Measurements from ENCODE around the gene CDH24.

The CDH24 gene

DNA sequence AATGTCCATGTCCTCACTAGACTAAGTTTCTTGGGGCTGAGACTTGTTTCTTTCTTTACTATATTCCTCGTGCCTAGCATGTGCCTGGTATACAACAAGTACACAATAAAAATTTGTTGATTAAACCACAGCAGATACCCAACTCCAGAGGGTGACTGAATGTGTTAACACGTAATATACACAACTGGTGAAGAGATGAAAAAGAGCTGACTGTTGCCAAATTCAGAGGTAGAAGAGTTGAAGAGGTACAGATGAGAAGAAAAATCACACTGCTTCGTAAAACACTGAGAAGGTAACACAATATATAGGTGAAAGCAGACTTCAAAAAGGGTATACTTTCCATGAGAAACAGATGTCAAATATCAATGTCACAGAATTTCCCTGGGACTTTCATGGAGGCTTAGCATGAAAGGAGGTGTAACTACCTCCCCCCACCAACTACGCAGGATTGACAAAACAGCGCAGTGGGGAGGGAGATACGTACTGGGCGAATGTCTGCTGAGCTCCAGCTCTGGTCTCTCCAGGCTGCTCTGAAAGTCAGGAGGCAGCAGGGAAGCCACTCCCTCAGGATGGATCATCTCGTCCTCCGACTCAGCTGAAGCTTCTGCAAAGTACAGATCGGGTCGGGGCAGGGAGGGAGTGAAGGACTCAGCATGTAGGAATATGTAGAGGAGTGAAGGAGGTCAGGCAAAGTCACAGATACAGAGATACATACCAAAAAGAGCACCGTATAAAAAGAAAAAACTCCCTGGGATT, 32.4 kb upstream of the CDH24 start:
- no peak for DNase-seq

DNA sequence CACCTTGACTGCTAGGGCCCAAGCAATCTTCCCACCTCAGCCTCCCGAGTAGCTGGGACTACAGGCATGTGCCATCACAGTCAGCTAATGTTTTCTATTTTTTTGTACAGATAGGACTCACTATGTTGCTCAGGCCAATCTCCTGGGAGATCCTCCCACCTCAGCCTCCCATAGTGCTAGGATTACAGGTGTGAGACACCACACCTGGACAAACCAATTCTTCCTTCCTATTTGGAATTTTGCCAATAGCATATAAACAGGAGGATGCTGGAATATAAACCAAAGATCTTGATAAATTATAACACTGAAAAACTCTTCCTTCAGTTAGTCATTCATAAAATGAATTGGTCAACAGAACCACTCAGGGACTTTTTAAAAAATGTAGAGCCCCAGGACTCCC, 29.2 kb upstream of the CDH24 start:
- DNase-seq: no peak

DNA sequence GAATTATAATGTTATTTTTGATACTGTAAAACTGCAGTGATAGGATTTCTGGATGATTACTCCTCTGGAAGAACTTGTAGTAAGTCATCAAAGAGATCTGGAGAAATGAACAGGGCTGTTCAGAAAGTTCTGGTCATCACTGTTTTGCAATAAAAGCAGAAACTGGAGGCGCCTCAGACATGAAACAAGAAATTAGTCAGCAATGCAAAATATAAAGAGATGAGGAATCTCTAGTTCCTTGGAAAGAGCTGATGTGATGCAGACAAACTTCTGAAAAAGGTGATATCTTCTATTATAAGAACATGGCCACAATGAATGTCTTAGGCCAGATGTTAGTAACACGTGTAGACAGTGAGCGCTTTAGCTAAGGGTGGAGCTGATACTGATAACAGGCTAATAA, 28.1 kb upstream of the CDH24 start:
- no peak for DNase-seq

DNA sequence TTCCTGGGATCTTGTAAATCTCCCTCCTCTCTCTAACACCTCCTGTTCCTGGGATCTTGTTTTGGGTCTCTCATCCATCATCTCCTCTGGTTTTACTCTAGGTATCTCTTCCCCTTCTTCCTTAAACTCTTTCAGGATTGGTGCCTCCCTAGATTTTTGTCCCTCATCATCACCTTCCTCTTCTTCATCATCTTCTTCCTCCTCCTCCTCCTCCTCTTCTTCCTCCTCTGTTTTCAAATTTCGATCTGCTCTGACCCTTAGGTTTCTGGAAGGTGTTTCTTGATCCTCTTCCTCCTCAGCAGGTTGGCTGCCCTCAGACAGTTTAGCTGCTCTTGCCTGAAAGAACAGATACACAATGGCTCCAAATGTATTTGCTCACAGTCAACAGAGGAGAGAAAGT, 23.2 kb upstream of the CDH24 start:
- DNase-seq: no peak

DNA sequence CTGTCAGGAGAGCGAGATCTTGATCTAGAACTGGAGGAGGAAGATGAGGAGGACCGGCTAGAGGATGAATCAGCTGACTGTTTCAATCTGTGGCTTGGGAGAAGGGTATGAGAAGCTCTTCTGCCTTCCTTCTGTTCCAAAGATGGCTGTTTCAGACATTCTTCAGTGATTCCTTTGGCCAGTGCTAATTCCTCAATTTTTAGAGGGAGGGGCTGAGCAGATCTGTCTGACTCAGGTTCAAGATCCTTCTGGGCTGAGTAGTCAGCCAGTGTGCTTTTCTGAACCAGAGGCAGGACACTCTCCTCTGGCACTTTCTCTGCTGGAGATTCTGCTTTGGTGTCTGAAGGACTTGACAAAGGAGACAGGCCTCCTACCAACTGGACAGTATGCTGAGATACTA, 22.4 kb upstream of the CDH24 start:
- no peak for DNase-seq

DNA sequence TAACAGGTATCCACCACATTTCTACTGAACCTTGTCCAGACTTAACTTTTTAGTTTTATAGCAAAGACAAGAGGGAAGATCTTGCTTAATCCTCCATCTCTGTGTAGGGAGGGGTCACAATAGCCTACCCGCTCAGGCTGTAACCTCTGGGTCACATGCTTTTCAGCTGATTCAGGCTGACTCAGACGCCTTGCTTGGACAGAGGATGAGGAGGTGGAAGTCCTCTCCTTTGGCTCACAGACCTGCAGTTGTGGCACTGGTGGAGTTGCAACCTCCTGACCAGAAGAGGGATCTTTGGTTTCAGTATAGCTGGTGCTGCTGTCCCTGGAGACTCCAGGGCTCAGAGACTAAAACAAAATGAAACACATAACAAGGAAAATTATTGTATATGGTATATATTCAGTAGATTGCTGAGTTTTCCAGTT, 21.4 kb upstream of the CDH24 start:
- DNase-seq: no peak

DNA sequence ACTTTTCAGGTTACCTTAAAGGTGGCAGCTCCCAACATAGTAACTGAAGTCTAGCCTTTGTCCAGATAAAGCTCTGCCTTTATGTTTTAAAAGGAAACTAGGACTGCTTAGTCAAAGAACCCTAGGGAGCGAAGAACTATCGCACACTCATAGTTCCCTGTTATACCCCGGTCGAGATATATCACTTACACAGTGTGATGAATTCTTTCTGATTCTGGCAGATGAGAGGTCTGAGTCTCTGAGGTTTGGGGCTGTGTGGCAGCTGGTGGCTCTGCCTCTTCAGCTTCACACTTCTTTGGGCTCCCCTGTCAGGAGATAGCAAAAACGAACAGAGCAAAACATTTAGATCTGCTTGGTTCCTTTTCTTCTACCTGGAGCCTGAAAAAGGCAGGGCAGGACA, 20.6 kb upstream of the CDH24 start:
- no peak for DNase-seq

DNA sequence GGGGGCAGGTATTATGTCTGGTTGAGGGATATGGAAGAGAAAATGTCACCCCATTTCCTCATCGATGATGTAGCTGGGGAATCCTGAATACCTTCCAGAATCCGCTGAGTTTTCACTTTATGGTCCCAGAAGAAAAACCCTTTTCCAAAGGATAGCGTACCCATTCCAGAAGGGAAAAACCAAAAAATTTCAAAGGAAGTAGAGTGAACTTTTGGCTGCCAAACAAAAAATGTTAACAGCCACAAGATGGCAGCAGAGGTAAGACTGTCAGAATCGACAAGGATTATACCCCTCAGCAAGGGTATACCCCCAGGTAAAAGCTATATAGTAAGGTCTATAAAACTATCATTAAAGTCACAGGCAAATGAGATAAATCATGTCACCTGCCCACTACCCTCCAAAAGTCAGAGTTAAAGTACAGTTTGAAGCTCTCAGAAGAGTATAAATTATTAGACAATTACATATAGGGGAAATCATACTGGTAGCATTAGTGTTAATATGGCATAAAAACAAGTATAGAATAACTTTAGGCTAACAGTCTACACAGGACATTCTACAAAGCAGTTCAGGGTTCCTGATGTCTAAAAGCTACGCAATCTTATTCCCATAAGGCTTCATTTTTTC, 19.6 kb upstream of the CDH24 start:
- DNase-seq: peak in 1 of 2 donors; percentile 42

DNA sequence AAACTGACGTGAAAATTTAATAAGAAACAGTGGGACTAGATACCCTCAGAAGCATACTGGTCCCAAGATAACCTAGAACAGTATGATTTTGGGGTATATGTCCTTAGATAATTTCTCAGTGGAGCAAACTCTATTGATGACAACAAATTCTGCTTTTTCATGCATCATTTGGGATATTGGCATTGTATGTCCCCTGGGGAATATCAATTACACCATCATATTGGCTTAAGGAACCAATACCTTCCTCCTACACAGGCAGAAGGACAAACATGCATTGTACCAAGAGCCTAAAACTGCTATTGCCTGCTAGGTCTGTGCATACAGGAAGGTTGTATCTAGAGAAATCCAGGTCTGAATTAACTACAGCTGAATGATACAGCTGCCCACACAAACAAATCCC, 17.6 kb upstream of the CDH24 start:
- DNase-seq: no peak

DNA sequence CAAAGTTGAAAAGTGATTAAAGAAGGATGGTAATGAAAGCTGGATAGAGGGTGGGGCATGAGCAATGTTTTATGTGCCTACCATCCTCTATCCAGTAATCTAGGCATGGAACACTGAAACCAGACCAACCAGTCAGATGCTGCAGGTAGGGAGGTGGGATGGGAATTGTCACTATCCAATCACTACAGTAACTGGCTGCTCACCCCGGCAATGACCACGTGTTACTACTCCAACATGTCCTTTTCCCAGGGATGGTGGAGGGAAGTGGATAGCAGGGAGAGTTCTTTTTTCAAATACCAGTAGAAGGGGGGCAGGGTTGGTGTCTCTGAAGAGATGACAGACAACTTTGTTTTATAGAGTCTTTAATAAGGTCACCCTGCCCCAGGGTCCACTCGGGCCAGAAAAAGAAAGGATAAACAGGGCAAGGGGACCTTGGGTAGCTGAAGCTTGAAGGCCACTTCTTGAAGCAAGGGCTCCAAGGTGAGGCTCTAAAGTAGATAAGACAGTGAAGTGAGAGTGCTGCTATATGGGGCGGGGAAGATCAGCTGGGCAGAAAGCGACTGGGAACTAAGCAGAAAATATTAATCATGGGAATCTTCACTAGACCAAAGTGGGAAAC, 14.7 kb upstream of the CDH24 start:
- DNase-seq: no peak

DNA sequence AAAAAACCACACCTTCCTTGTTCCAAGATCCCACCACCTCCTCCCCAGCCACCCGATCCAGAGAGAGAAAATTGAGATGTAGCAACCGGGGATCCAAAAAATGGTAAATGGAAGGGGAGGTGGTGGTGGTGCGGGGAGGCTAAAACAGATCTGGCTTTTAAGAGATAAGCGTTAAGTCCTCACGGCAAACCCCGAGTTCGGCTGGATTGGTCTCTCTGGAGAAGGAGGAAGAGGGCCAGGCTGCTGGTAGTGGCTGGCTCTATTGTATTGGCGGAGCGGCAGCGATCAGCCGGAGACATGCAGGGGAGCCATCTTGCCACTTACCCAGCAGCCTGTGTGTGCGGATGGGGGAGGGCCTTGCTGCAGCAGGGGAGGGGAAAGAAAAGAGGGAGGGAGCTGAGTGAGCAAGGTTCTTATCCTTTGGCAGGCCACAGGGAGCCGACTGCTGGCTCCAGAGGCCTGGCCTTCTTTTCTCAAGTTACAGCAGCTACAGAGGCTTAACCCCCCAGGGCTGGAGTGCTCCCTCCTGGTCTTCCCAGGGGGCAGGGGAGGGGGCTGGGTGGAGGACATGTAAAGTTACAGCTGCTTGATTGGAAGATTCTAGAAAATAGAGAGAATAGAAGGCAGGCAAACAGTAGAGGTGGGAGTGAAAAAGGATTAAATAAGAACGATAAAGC, 14.1 kb upstream of the CDH24 start:
- DNase-seq: peak; percentile 76 to 83

DNA sequence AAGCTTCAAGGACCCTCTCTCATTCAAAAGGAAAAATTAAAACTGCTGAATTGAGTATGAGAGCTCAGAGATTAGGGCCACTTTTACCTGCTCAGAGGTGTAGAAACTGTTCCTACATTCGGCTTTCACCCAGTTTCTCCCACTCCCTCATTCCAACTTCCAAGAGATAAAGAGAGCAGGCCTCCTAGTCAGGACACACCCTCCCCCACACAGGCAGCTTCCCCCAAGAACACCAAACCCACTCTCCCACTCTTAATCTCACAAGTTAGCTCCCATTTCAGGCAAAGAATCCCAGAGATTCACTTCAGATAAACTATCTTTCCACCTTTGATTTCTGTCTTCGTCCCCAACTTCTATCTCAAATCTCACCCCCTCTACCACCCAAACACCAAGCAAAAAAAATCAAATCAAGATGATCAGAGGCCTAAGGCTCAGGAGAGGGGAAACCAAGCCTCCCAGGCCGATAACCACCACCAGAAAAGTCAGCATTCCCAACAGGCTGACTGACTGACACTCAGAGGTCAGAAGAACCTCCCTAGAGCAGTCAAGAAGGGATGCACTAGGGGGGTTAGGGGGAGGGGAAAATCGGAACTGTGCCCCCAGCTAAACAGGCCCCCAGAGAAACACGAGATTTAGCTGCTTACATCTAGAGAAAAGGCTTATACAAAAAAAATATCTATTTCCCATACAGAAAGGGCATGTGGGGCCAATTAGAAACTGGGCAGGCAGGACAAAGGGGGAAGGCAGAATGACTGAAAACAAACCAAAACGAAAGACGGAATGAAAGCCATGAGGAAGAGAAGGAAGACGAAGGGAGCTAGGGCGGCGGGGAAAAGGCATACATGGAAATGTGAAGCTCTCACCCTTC, 13.2 kb upstream of the CDH24 start:
- DNase-seq: no peak

DNA sequence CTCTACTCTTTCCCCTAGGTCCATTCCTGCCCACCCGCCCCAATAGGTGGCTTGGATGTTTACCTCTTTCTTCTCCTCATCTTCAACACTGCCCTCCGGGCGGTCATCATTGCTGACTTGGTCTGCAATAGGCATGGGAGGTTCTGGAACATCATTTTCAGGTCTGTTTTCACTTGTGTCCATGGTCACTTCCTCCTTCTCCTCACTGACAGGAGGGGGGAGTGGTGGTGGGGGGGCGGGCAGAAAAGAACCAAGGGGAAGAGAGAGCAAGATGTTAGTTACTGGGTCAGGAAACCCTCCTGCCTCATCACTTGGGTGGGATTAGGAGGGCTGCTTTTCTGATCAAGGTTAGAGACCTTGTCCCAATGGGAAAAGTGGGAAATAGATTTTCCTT, 12.1 kb upstream of the CDH24 start:
- DNase-seq: no peak

DNA sequence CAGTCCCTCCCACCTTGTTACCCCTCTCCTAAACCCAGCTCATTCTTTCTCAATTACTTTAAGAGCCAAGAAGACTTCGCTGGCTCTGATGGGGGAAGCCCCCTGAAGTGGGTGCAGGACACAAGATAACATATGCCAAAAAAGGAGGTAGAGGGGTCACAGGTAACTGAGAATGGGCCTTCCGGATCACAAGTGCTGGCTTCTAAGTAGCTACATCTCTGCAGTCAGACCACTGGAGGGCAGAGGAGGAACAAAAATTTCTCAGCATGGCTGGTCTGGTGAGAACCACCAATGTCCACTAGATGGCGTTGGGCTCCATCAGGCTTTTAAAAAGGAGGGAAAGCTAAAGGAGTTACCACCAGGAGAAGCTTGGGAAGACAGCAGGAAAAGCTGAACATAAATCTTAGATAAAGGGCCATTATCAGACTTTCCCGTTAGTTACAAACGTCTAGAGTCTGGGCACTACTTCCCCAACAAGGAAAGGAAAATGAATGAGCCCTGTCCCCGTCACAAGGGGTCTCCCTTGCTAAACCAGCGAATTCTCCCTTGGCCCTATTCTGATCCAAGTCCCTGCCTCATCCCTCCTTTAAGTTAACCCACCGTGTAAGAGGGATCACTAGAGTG, 11.6 kb upstream of the CDH24 start:
- peak; percentile 72 to 77 for DNase-seq

DNA sequence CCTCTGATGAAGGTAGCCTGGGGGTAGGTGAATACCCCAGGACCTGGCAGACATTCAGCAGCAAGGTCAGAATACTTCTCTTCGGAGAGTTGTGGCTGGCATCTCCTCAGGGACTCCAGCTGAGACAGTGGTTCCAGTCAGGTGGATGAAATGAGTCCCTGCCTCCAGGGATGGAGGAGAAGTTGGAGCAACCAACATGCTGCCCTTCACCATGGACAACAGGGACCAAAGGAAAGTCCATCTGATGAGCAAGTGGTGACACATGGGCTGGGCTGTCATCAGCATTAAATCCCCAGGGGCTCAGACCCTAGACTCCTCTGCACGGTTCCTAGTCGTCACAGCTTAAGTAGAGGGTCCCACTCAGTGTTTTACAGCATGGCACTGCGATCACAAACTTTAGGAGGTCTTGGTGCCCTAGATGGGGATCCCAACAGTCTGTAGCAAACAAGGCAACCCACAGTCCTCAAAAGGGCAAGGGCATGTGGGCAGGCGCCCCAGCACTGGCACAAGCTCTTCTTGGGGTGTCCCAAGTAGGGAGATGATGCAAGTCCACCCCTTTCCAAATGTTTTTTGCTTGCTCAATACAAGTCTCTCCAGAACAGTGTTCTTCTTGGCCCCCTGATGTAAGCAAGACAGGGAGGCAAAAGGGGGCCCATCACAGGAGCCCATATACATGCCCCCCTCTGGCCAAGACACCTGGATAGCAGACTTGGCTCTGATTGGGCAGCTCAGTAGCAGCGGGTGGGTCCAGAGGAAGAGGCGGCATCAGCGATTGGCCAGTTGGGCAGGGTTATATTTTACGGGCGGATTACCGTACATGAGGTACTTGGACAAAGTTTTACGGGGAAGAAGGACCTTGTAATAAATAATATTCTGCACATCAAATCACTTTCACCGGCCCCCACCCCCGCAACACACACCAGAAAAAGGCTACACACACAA, 10.8 kb upstream of the CDH24 start:
- no peak for DNase-seq

DNA sequence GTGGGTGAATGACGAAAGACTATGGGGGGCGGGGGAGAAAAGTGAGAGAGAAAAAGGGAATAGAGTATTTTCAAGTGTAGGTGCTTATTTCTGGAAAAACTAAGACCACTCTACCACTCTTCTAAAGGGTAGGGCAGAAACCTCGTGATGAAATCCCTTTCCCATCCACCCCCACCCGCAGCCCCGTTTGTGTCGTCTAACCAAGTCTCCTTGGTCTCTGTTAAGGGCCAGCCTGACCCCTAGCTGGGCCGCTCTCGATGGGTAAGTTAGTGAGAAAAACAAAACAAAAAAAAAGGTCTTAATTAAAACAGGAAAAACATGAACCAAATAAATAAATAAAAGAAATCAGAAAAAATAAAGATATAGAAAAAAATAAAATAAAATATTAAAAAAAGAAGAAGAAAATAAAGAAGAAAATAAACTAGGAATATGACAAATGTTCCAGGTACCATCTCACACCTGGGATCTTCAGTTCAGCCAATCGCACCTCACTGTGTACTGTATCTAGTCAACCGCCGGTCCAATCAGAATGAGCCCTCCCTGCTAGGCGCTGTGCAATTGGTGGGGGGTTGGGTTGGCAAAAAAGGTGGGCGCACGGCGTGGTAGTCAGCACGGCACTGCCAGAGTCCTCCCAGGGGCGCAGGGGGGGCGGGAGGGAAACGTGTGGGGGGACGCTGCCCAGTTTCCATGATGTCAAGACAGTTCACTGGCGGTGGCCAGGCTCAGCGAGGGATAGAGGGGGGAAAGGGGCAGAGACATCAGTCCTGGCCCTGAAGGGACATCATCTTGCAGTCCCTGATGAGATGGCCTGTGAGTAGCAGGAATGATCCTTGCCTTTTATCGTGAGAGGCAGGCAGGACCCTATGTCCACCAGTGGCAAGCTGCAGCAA, 9.8 kb upstream of the CDH24 start:
- no peak for DNase-seq

DNA sequence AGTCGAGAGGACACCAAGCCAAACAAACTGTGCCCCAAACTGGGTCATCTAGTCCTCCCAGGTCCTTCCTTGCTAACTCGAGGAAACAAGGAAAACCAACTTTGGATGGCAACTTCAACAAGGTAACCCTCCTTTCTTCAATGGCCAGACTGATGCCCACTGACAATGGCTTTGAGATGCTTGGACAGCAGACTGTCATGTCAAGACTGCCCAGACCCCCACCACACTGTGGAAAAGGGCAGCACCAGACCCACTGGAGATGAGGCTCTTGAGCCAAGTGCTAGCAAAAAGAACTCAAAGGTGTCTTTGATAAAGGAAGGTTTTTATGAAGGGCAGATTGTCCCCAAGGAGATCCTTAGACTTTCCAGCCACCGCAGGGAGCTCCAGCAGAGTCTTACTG, 9.0 kb upstream of the CDH24 start:
- no peak for DNase-seq

DNA sequence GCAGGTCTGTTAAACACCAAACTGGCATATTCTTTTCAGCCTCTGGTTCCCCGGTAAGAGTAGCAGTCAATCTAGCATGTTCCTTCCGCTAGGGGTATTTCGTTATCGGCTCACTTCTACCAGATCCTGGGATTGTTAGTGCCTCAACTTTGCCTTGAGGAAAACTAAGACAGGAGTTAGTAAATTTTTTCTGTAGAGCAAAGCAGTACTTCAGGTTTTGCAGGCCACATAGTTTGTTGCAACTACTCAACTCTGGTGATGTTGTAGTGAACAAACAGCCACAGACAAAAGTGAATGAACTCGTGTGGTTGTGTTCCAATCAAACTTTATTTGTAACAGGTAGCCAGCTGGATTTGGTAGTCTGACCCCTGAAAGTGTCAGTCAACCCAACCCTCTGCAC, 6.3 kb upstream of the CDH24 start:
- DNase-seq: no peak

DNA sequence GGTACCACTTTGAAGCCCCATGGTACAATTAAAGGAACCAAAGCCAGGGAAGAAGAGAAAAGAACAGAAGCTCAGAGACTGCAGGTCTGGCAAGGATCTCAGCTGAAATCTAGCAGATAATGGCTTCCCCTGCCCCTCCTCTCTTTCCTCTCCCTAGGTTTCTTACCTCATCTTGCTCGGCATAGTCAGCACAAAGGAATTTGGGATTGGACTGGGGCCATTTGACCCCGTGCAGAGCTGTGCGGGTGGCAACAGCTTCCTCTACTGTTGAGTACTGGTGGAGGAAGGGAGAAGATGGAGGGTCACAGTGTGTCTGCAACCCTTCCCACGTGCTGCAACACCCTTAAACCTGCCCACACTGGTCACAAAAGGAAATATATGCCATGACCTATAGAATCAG, 4.7 kb upstream of the CDH24 start:
- DNase-seq: no peak

Measured in stimulated activated CD4-positive, alpha-beta T cell treated with anti-CD3 and anti-CD28 coated beads, Interleukin-2, amount 100 ng/mL, for 24 hours (primary cell).